Neural crest cell (in vitro differentiated cells): Measurements from ENCODE around the gene CPA4. TPM values are rescaled to one million over a fixed set of nuclear protein-coding genes. Genes with fewer than 3 reads are reported as not detected.

ENCODE experiments used
- DNase-seq: peaks from one replicate; pipeline ENCODE4 v3.0.0; 2021; ENCODE audit warnings: low read depth, mixed read lengths, low spot score
- H3K27ac Mint-ChIP-seq: one replicate; pipeline ENCODE4 v1.8.0; 2021; ENCODE audit warnings: mild to moderate bottlenecking, mixed read lengths; ENCODE audit not compliant: unreplicated experiment
- H3K27me3 Mint-ChIP-seq: 2 replicates; pipeline ENCODE4 v1.8.0; 2021; ENCODE audit warnings: low read depth, mild to moderate bottlenecking, mixed read lengths
- H3K36me3 Mint-ChIP-seq: 2 replicates; pipeline ENCODE4 v1.8.0; 2021; ENCODE audit warnings: low read depth, mild to moderate bottlenecking, mixed read lengths
- H3K4me1 Mint-ChIP-seq: 2 replicates; pipeline ENCODE4 v1.8.0; 2021; ENCODE audit warnings: mixed read lengths
- H3K4me3 Mint-ChIP-seq: one replicate; pipeline ENCODE4 v1.8.0; 2021; ENCODE audit warnings: mild to moderate bottlenecking, mixed read lengths
- H3K9me3 Mint-ChIP-seq: 2 replicates; pipeline ENCODE4 v1.8.0; 2021; ENCODE audit warnings: mixed read lengths
- total RNA-seq: library from RNA; stranded (reverse); gene quantifications from 2 replicates; pipeline ENCODE4 v1.2.1, GENCODE V29; 2021
- TF ChIP-seq, protein P1 (sequence below): fragments of 200-600 bp; sonication (generic); conservative IDR thresholded peaks from 2 replicates; pipeline ENCODE4 v1.5.0; 2021; ENCODE audit warnings: antibody characterized with exemption, mild to moderate bottlenecking

Gene CPA4
- total RNA-seq, 1 donor from 2014 or later: 0.72 TPM

DNA sequence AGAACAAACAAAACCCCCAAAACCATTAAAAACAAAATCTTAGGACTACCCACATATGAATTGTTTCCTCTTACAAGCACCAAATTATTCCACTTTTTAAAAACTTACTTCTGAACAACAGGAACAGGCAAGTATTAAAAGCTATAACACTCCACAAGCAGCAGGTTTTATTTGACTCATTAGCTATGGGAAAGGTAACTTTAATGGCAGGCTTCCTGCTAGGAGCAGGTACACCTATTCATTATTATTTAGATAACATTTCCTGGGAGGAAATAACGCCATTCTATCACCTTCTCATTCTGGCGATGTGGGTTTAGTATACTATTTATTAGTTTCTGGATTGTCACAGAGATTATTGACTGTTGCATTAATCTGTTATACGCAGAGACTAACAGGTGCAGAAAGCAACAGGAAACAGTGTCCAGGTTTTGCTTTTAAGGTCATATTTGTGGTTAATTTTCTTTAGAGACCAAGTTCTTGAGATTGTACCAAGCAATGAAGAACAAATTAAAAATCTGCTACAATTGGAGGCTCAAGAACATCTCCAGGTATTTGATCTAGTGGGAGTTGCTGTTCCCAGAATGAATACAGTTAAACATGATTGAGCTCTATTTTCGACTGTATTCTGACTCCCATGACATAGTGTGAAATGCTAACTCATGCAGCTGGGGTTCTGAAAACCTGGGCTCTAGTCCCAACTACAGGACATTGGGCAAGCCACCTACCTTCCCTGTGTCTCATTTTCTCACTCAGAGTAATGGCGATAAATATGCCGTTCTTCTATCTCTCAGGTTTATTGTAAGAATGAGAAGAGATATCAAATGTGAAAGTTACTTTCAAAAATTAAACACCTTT, 24.3 kb upstream of the CPA4 start:
- peaks cover 7% of the 10 kb centered on the region for H3K9me3 Mint-ChIP-seq
- H3K36me3 Mint-ChIP-seq: no peaks in the 10 kb centered on the region
- peaks cover 38% of the 10 kb centered on the region for H3K4me1 Mint-ChIP-seq
- H3K27ac Mint-ChIP-seq: no peak overlapping the region
- H3K27me3 Mint-ChIP-seq: no peaks in the 10 kb centered on the region
- no peak for DNase-seq
- no peak overlapping the region for H3K4me3 Mint-ChIP-seq
- TF ChIP-seq, protein P1, sequence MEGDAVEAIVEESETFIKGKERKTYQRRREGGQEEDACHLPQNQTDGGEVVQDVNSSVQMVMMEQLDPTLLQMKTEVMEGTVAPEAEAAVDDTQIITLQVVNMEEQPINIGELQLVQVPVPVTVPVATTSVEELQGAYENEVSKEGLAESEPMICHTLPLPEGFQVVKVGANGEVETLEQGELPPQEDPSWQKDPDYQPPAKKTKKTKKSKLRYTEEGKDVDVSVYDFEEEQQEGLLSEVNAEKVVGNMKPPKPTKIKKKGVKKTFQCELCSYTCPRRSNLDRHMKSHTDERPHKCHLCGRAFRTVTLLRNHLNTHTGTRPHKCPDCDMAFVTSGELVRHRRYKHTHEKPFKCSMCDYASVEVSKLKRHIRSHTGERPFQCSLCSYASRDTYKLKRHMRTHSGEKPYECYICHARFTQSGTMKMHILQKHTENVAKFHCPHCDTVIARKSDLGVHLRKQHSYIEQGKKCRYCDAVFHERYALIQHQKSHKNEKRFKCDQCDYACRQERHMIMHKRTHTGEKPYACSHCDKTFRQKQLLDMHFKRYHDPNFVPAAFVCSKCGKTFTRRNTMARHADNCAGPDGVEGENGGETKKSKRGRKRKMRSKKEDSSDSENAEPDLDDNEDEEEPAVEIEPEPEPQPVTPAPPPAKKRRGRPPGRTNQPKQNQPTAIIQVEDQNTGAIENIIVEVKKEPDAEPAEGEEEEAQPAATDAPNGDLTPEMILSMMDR: no peak

DNA sequence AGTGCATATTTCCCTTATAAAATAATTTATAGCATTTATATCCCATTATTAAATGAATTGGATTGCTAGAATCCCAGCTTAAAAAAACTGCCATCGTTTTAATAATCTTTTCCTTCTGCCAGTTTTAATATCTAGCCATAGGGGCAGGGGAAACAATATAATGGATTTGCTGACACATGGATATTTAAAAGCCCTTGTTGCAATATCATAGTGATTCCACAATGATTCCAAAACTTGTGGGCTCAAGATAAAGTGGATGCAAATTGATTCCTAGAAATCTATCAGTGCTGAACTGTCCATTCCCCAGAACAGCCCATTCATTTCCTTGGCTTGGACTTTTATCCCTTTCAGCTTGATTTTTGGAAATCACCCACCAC, 23.7 kb upstream of the CPA4 start:
- peaks cover 7% of the 10 kb centered on the region for H3K9me3 Mint-ChIP-seq
- no peak overlapping the region for H3K27ac Mint-ChIP-seq
- no peaks in the 10 kb centered on the region for H3K36me3 Mint-ChIP-seq
- TF ChIP-seq, protein P1: no peak
- no peak for DNase-seq
- no peak overlapping the region for H3K4me3 Mint-ChIP-seq
- no peaks in the 10 kb centered on the region for H3K27me3 Mint-ChIP-seq
- H3K4me1 Mint-ChIP-seq: peaks cover 38% of the 10 kb centered on the region

DNA sequence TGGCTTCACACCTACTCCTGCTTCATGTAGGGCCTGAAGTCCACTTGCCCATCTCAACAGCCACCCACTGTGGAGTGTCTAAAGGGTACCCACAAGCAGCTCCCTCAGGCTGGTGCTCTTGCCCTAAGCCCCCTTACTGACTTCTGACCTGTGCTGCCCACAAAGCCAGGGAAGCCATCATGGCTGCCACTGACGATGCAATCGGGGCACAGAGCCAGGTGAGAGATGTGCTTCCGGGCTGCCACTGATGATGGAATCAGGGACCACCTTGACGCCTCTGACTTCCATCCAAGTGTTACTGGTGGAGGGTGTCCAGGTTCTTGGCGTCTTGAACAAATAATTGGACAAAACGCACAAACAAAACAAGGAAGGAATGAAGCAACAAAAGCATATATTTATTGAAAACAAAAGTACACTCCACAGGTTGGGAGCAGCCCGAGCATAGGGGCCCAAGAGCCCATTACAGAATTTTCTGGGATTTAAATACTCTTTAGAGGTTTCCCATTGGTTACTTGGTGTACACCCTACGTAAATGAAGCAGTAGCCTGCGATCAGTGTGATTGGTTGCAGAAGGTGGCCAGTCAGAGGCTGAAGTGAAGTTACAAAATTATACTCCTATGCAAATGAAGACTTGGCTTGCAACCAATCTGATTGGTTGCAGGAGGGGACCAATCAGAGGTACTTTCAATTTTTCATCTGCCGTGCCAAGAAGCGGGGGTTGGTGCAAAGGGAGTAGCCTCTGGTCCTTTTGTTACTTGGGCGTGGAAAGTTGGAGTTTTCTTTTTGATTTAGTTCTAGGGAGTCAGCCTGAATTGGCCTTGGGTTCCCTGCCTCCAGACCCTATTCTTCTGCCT, 21.8 kb upstream of the CPA4 start:
- Mint-ChIP-seq H3K9me3 (peaks cover 3% of the 10 kb centered on the region), H3K36me3 (no peaks in the 10 kb centered on the region), H3K27me3 (no peaks in the 10 kb centered on the region), H3K27ac (peak overlapping the region; percentile 21), H3K4me1 (peaks cover 49% of the 10 kb centered on the region), H3K4me3 (no peak overlapping the region)
- DNase-seq: no peak
- TF ChIP-seq, protein P1: no peak

DNA sequence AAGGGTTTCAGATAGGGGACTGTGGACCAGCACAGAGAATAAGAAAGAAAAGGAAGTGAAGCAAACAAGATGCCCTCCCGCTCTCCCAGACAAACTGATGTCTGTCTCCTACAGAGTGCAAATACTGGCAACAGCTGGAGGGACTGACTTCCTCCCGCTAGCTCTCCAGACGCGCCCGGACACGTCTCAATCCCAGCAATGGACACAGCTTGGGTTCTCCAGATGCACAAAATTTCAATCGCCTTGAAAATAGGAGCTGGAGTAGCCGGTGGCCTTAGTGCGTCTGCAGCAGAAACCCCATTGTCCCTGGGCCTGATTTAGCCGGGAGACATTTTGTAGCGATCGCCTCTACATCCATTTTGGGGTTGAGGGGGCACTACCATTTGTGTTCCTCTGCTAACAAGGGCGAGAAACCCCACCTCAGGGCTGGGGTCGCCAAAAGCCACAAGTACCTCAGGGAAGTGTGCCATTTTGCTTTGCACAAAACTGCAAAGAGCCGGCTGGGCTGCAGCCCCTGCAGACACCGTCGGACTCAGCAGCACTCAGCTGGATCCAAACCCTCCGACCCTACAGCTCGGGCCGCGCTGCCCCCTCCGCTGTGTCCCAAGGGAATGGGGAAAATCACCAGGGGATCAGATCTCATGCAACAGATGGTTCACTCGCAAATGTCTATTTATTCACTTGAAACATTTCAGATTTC, 20.4 kb upstream of the CPA4 start:
- Mint-ChIP-seq H3K27ac (peak overlapping the region; percentile 97), H3K4me3 (peak overlapping the region; percentile 90), H3K27me3 (no peaks in the 10 kb centered on the region), H3K9me3 (peaks cover 3% of the 10 kb centered on the region), H3K4me1 (peaks cover 63% of the 10 kb centered on the region), H3K36me3 (no peaks in the 10 kb centered on the region)
- TF ChIP-seq, protein P1: no peak
- peak; percentile 29 for DNase-seq
